ENCODE data around the gene PURA. TPM values are rescaled to one million over a fixed set of nuclear protein-coding genes. Genes with fewer than 3 reads are reported as not detected.

PURA gene
- total and polyA plus RNA-seq, 2 of the 4 experiments (the other 2 are of a cell fraction), result 3.8 to 5.6 TPM

DNA sequence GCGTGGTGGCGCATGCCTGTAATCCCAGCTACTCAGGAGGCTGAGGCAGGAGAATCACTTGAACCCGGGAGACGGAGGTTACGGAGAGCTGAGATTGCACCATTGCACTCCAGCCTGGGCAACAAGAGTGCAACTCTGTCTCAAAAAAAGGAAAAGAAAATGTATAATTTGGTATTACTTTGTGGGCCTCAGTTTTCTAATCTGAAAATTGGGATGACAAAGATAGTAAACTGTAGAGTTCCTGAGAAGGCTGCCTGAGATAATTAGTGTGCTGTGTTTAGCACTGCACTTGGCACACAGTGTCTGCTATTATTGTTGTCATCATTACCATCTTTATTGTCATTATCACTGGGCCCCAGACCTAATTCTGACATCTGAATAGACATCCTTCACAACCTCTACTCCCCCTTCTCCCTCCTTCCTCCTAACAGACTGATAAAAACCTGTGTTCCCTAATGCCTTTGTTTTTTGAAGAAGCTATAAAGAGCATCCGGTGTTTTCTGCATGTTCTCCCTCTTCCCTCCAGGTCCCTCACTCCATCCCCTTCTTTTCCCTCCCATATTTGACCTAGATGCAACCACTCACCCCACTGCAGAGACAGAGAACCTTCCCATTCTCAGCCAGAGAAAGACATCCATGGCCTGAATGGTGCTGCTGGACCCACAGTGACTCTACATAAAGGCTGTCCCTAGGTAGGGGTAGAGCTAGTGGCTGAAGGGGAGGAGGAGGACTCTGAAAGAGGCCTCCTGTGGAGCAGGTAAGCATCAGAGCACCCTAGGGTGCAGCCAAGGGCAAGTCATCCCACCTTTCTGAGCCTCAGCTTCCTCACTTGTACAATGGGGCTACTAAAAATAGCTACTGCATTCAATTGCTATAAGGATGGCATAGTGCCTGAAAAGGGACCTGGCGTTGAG is 45.4 kb downstream of the PURA start:
- Histone ChIP-seq H4K91ac (ENCODE audit: insufficient read depth, low read depth, low read length) (no peak overlapping the region), H3K14ac (replicated peaks; ENCODE audit: low read depth, low read length) (no peak overlapping the region), H3K79me1 (ENCODE audit: low read depth in 1 of 2, low read length in 2 of 2) (no peaks in the 10 kb centered on the region; a peak in 1 of 4 replicates), H3K36me3 (ENCODE audit: control insufficient read depth, insufficient read depth, low read length) (no peaks in the 10 kb centered on the region), H2BK120ac (ENCODE audit: low read depth, low read length) (no peak overlapping the region), H3K56ac (ENCODE audit: extremely low read depth, insufficient read depth, low read length) (no peak overlapping the region), H3K9me3 (ENCODE audit: control insufficient read depth, insufficient read depth, low read length) (no peaks in the 10 kb centered on the region), H2BK15ac (ENCODE audit: low read depth, low read length) (no peak overlapping the region), H3K27ac (ENCODE audit: insufficient read depth, low read length) (no peak overlapping the region), H3K27me3 (ENCODE audit: control insufficient read depth, insufficient read depth, low read length) (no peaks in the 10 kb centered on the region), H4K5ac (ENCODE audit: low read depth, low read length) (no peak overlapping the region), H3K9me1 (ENCODE audit: insufficient read depth, low read length) (no peaks in the 10 kb centered on the region), H2AFZ (replicated peaks; ENCODE audit: low read length, poor library complexity) (no peak overlapping the region), H3K4me3 (ENCODE audit: insufficient read depth, low read depth, low read length) (no peak overlapping the region), H2AK9ac (replicated peaks; ENCODE audit: low read depth, low read length, poor library complexity) (no peak overlapping the region), H4K8ac (ENCODE audit: low read depth in 2 of 2, low read length in 2 of 2) (no peak overlapping the region), H2BK20ac (ENCODE audit: low read depth, low read length) (no peak overlapping the region), H3K18ac (ENCODE audit: low read depth, low read length) (no peak overlapping the region), H3K23ac (ENCODE audit: low read depth, low read length) (no peak overlapping the region), H2AK5ac (ENCODE audit: low read depth, low read length) (no peak overlapping the region), H3K4me1 (ENCODE audit: control insufficient read depth, insufficient read depth, low read length) (no peaks in the 10 kb centered on the region), H3K4ac (ENCODE audit: low read depth, low read length) (no peak overlapping the region), H3K4me2 (ENCODE audit: low read depth, low read length) (no peak overlapping the region), H4K20me1 (ENCODE audit: insufficient read depth, low read length) (no peaks in the 10 kb centered on the region; the same call in 1 of the 2 replicates), H3K9ac (ENCODE audit: low read depth, low read length) (no peak overlapping the region), H2BK5ac (ENCODE audit: low read depth, low read length, poor library complexity, severe bottlenecking) (no peak overlapping the region)
- no peak for DNase-seq
- ChIA-PET POLR2A (ENCODE audit: unreplicated experiment) (no interaction called here), CTCF (interaction anchor here (0.9 kb wide), 1 partner anchor 83 kb away, joined by 3 read pairs; no protein-coding TSS in a partner anchor)
- ATAC-seq (ENCODE audit: low read depth), result no peak
- intact Hi-C loops (cut with micrococcal nuclease), result no loop called here
- no CpG with 5 or more reads among the region's 7 CpGs for WGBS, 2 experiments (ENCODE audit: extremely low coverage in 2 of 2, insufficient read length in 1 of 2)
- no TSS peak for BruUV-seq (replicated peaks)
- dilution Hi-C loops (cut with HindIII; ENCODE audit: low sequenced_read_pairs, unreplicated experiment), result no loop called here
- in situ Hi-C loops (cut with MboI; ENCODE audit: low sequenced_read_pairs), result no loop called here
- TF ChIP-seq CEBPB (IDR thresholded peaks at IDR 0.05; ENCODE audit: low read depth, low read length), result no peak
- no peak for TF ChIP-seq RCOR1 (IDR thresholded peaks at IDR 0.05; ENCODE audit: insufficient replicate concordance, low read length)
- no peak for TF ChIP-seq MXI1 (IDR thresholded peaks at IDR 0.05; ENCODE audit: borderline replicate concordance, low read depth, low read length)
- TF ChIP-seq SMC3 (IDR thresholded peaks at IDR 0.05; ENCODE audit: low read depth, low read length), result no peak
- no peak for TF ChIP-seq CHD1 (IDR thresholded peaks at IDR 0.05; ENCODE audit: low read depth, low read length)
- no peak for TF ChIP-seq POLR2A (IDR thresholded peaks at IDR 0.05; ENCODE audit: low read depth, low read length)
- TF ChIP-seq BHLHE40 (IDR thresholded peaks at IDR 0.05; ENCODE audit: low read depth, low read length), result no peak
- no peak for TF ChIP-seq RAD21 (IDR thresholded peaks at IDR 0.05; ENCODE audit: low read length)
- TF ChIP-seq MAFK (IDR thresholded peaks at IDR 0.05; ENCODE audit: low read depth, low read length), result no peak
- no peak for TF ChIP-seq ELK1 (IDR thresholded peaks at IDR 0.05; ENCODE audit: borderline replicate concordance, low read depth, low read length)
- TF ChIP-seq FOS (IDR thresholded peaks at IDR 0.05; ENCODE audit: low read depth, low read length), result no peak
- no peak for TF ChIP-seq MAZ (IDR thresholded peaks at IDR 0.05; ENCODE audit: borderline replicate concordance, low read depth, low read length)
- TF ChIP-seq CTCF (conservative IDR thresholded peaks at IDR 0.05; ENCODE audit: low read depth, low read length), result no peak
- TF ChIP-seq NFE2L2 (IDR thresholded peaks at IDR 0.05; ENCODE audit: low read depth, low read length), result no peak
- no peak for TF ChIP-seq USF2 (IDR thresholded peaks at IDR 0.05; ENCODE audit: low read depth, low read length)
